ENCODE results near the gene CEP19. TPM values are rescaled to one million over a fixed set of nuclear protein-coding genes. Genes with fewer than 3 reads are reported as not detected.

Gene CEP19
- total and polyA plus RNA-seq, 9 donors: 0.83 to 4.8 (median 1.9) TPM

GRCh38 chr3:196706327-196706726 is 5.7 kb downstream of the CEP19 start:
- Histone ChIP-seq H3K36me3 (no peaks in the 10 kb centered on the region), H3K4me3 (no peak overlapping the region), H3K4me1 (ENCODE audit: insufficient read depth) (peaks cover 2% of the 10 kb centered on the region), H3K27ac (no peak overlapping the region), H3K27me3 (no peaks in the 10 kb centered on the region), H3K9me3 (no peaks in the 10 kb centered on the region)
- intact Hi-C loops (cut with DNase I): no loop called here
- no peak for DNase-seq
- TF ChIP-seq CTCF (IDR thresholded peaks at IDR 0.05) (no peak), POLR2A (IDR thresholded peaks at IDR 0.05) (no peak), EP300 (IDR thresholded peaks at IDR 0.05) (no peak)
- 79 to 82% (median 82%) methylated on average over 5 of the region's 5 CpGs for whole genome bisulfite sequencing, 3 donors

GRCh38 chr3:196700801-196701200 is 11.2 kb downstream of the CEP19 start:
- Histone ChIP-seq H3K4me3 (no peak overlapping the region), H3K27me3 (no peaks in the 10 kb centered on the region), H3K27ac (no peak overlapping the region), H3K9me3 (no peaks in the 10 kb centered on the region), H3K4me1 (ENCODE audit: insufficient read depth) (peaks cover 1% of the 10 kb centered on the region), H3K36me3 (no peaks in the 10 kb centered on the region)
- DNase-seq: no peak
- intact Hi-C loops (cut with DNase I): no loop called here
- WGBS, 3 donors: 80 to 85% (median 80%) methylated on average over 4 of the region's 4 CpGs
- TF ChIP-seq POLR2A (IDR thresholded peaks at IDR 0.05) (no peak), EP300 (IDR thresholded peaks at IDR 0.05) (no peak), CTCF (IDR thresholded peaks at IDR 0.05) (no peak)

- no peak for TF ChIP-seq CTCF (IDR thresholded peaks at IDR 0.05)
- no peak for TF ChIP-seq POLR2A (IDR thresholded peaks at IDR 0.05)
- TF ChIP-seq EP300 (IDR thresholded peaks at IDR 0.05): no peak
- peaks cover 1% of the 10 kb centered on the region for H3K4me1 ChIP-seq (ENCODE audit: insufficient read depth)
- no peak overlapping the region for H3K4me3 ChIP-seq
- H3K9me3 ChIP-seq: no peaks in the 10 kb centered on the region
- H3K36me3 ChIP-seq: no peaks in the 10 kb centered on the region
- H3K27ac ChIP-seq: no peak overlapping the region
- DNase-seq: no peak
- intact Hi-C loops (cut with DNase I): no loop called here
- H3K27me3 ChIP-seq: no peaks in the 10 kb centered on the region
- WGBS, 3 donors: 78 to 83% (median 83%) methylated on average over 7 of the region's 7 CpGs
These were observed 12.3 kb downstream of the CEP19 start for GRCh38 chr3:196699749-196700148.

- H3K27me3 ChIP-seq: no peaks in the 10 kb centered on the region
- DNase-seq: no peak
- H3K4me1 ChIP-seq (ENCODE audit: insufficient read depth): peaks cover 1% of the 10 kb centered on the region
- no peak overlapping the region for H3K4me3 ChIP-seq
- intact Hi-C loops (cut with DNase I): no loop called here
- no peaks in the 10 kb centered on the region for H3K9me3 ChIP-seq
- TF ChIP-seq POLR2A (IDR thresholded peaks at IDR 0.05): no peak
- TF ChIP-seq EP300 (IDR thresholded peaks at IDR 0.05): no peak
- no peak for TF ChIP-seq CTCF (IDR thresholded peaks at IDR 0.05)
- no peaks in the 10 kb centered on the region for H3K36me3 ChIP-seq
- WGBS, 3 donors: 66 to 73% (median 66%) methylated on average over 5 of the region's 5 CpGs
- no peak overlapping the region for H3K27ac ChIP-seq
These were observed 14.8 kb downstream of the CEP19 start for GRCh38 chr3:196697270-196697669.

GRCh38 chr3:196695849-196696226 is 16.2 kb downstream of the CEP19 start:
- no peaks in the 10 kb centered on the region for H3K27me3 ChIP-seq
- H3K36me3 ChIP-seq: no peaks in the 10 kb centered on the region
- no peak overlapping the region for H3K27ac ChIP-seq
- no peak for DNase-seq
- H3K9me3 ChIP-seq: no peaks in the 10 kb centered on the region
- intact Hi-C loops (cut with DNase I): no loop called here
- TF ChIP-seq POLR2A (IDR thresholded peaks at IDR 0.05): no peak
- no peak for TF ChIP-seq EP300 (IDR thresholded peaks at IDR 0.05)
- no peak for TF ChIP-seq CTCF (IDR thresholded peaks at IDR 0.05)
- peaks cover 1% of the 10 kb centered on the region for H3K4me1 ChIP-seq (ENCODE audit: insufficient read depth)
- no peak overlapping the region for H3K4me3 ChIP-seq
- WGBS, 3 donors: 82 to 86% (median 82%) methylated on average over 5 of the region's 5 CpGs
